WTC11 (cell line): ENCODE measurements around the gene CNTNAP3B.
"Not testable (repeated sequence)": the region's sequence is repeated elsewhere in the genome, so short reads cannot be mapped to it uniquely, and the experiment has no call there.

Source experiments
- AFF4 ChIP-seq: sonication (generic); formaldehyde crosslinking; IDR thresholded peaks from 2 replicates; pipeline ENCODE4 v1.8.1; 2023; ENCODE audit warnings: mild to moderate bottlenecking, missing genetic modification reagents, borderline replicate concordance
- CBFB ChIP-seq: sonication (generic); formaldehyde crosslinking; IDR thresholded peaks from 2 replicates; pipeline ENCODE4 v1.8.1; 2022; ENCODE audit warnings: mild to moderate bottlenecking, low read depth, missing genetic modification reagents
- CTCF ChIP-seq: fragments of 200-600 bp; IDR thresholded peaks from 2 replicates; pipeline ENCODE4 v1.8.0; 2022; ENCODE audit warnings: antibody characterized with exemption

DNA sequence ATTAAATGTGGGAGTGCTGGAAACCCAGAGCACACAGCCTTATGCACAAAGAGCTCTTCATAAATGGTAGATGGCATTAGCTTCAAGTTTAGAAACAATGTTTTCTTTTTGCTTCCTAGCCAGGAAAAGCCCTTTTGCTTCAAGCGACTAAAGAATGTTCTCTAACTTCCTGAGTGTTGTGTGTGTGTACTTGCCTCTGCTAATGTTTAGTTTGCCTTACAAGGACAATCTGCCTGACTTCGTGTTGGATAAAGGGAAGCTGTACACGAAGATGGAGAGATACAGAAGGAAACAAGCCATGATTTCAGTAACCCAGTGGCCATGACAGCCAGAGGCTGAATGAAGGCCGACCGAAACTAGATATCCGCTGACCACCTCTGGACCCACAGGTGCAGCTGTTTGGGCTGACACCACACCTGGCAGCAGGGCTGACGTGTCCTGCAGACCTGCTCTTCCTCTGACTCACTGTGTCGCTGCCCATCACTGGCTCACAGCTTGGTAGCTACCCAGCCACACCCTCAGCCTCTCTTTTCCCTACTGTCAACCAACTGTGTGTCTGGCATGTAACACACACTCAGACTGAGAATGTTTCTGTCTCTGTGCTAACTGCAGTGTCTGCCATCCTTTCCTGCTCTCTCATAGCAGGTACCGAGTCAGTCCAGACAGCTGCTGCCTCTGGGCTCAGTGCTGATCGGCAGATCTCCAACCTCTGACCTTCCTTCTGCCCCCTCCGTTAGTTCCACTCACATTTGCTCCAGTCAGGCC is 59.0 kb downstream of the CNTNAP3B start:
- not testable (repeated sequence) for TF ChIP-seq CTCF, CBFB, AFF4
